Renal cortex interstitium (tissue), 3 donors: ENCODE results near the gene LAMTOR4. TPM values are rescaled to one million over a fixed set of nuclear protein-coding genes. Genes with fewer than 3 reads are reported as not detected.

Source experiments
- polyA plus RNA-seq, 3 donors: library from polyadenylated mRNA; unstranded; fragments of 120-200 nt; gene quantifications; one replicate each; pipeline ENCODE4 v1.2.1, GENCODE V29; 2013; ENCODE audit not compliant: insufficient read length in 3 of 3

The LAMTOR4 gene
- polyA plus RNA-seq, 3 donors: 95.3 to 118 (median 116) TPM

Other genes starting within 250 kb of the LAMTOR4 start
- gene TRIM4, start 229.4 kb upstream of the LAMTOR4 start, polyA plus RNA-seq: 10 to 100 TPM; 32.4 to 37.9 (median 33.2) TPM
- gene GJC3, start 219.3 kb upstream of the LAMTOR4 start, polyA plus RNA-seq: 1 to 10 TPM in 1 of 3 donors, under 1 TPM in 2; 0.66 to 1.6 (median 0.97) TPM
- gene AZGP1, start 172.9 kb upstream of the LAMTOR4 start, polyA plus RNA-seq: 10 to 100 TPM; 56.0 to 67.1 (median 61.6) TPM
- 10 to 100 TPM; 56.7 to 64.3 (median 62.7) TPM for gene ZKSCAN1, start 133.3 kb upstream of the LAMTOR4 start, polyA plus RNA-seq
- 10 to 100 TPM; 21.8 to 24.7 (median 23.3) TPM for gene ZSCAN21, start 99.1 kb upstream of the LAMTOR4 start, polyA plus RNA-seq
- 10 to 100 TPM; 49.6 to 56.1 (median 50.0) TPM for gene ZNF3, start 67.2 kb upstream of the LAMTOR4 start, polyA plus RNA-seq
- 100 to 1,000 TPM; 122 to 135 (median 135) TPM for gene COPS6, start 59.9 kb upstream of the LAMTOR4 start, polyA plus RNA-seq
- 100 to 1,000 TPM; 141 to 173 (median 162) TPM for gene MCM7, start 47.5 kb upstream of the LAMTOR4 start, polyA plus RNA-seq
- gene AP4M1, start 47.3 kb upstream of the LAMTOR4 start, polyA plus RNA-seq: 10 to 100 TPM; 32.4 to 36.9 (median 36.5) TPM
- gene TAF6, start 29.6 kb upstream of the LAMTOR4 start, polyA plus RNA-seq: 10 to 100 TPM; 65.4 to 69.4 (median 69.1) TPM
- 10 to 100 TPM; 40.1 to 47.0 (median 41.5) TPM for gene CNPY4, start 29.3 kb upstream of the LAMTOR4 start, polyA plus RNA-seq
- gene MBLAC1, start 22.0 kb upstream of the LAMTOR4 start, polyA plus RNA-seq: 1 to 10 TPM in 2 of 3 donors, under 1 TPM in 1; 0.79 to 1.9 (median 1.8) TPM
- gene TRAPPC14, start 9.8 kb downstream of the LAMTOR4 start, polyA plus RNA-seq: 10 to 100 TPM; 16.9 to 26.3 (median 21.5) TPM
- gene GAL3ST4, start 19.7 kb downstream of the LAMTOR4 start, polyA plus RNA-seq: 1 to 10 TPM; 4.6 to 6.8 (median 6.2) TPM
- gene GPC2, start 28.5 kb downstream of the LAMTOR4 start, polyA plus RNA-seq: 10 to 100 TPM in 2 of 3 donors, 1 to 10 TPM in 1; 9.4 to 14.5 (median 14.0) TPM
- 10 to 100 TPM; 13.2 to 33.8 (median 15.3) TPM for gene STAG3, start 29.0 kb downstream of the LAMTOR4 start, polyA plus RNA-seq
- 1 to 10 TPM; 2.2 to 6.6 (median 5.2) TPM for gene PVRIG, start 71.0 kb downstream of the LAMTOR4 start, polyA plus RNA-seq
- gene SPDYE3, start 158.8 kb downstream of the LAMTOR4 start, polyA plus RNA-seq: 1 to 10 TPM; 6.8 to 9.0 (median 8.0) TPM
- gene PILRB, start 209.2 kb downstream of the LAMTOR4 start, polyA plus RNA-seq: 10 to 100 TPM; 36.0 to 58.2 (median 37.6) TPM
- gene PILRA, start 224.6 kb downstream of the LAMTOR4 start, polyA plus RNA-seq: 1 to 10 TPM; 4.7 to 8.0 (median 6.6) TPM